Measurements from ENCODE around the gene TENM4. TPM values are rescaled to one million over a fixed set of nuclear protein-coding genes. Genes with fewer than 3 reads are reported as not detected.

The TENM4 gene
- total RNA-seq, 2 donors from 2014 or later: 68.2 to 130 TPM

DNA sequence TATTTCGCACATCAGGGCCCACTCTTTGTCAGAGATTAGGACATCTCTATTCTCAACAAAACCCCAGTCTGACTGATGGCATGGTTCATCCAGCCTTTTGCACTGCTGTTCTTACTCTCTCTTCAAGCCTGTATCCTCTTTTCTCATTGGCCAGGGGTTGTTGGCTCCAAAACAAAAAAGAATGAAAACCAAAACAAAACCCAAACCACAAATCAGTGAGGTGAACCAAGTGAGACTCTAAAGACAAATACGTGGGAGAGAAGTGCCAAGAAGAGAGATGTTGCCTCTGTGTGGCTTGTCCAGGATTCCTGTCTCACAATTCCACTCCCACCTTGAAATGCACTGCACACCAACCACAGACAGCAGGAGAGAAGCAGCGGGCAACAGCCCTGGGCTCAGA is 587.3 kb downstream of the TENM4 start:
- H3K4me1 ChIP-seq (ENCODE audit: control insufficient read depth, insufficient read depth, low read length): no peaks in the 10 kb centered on the region

DNA sequence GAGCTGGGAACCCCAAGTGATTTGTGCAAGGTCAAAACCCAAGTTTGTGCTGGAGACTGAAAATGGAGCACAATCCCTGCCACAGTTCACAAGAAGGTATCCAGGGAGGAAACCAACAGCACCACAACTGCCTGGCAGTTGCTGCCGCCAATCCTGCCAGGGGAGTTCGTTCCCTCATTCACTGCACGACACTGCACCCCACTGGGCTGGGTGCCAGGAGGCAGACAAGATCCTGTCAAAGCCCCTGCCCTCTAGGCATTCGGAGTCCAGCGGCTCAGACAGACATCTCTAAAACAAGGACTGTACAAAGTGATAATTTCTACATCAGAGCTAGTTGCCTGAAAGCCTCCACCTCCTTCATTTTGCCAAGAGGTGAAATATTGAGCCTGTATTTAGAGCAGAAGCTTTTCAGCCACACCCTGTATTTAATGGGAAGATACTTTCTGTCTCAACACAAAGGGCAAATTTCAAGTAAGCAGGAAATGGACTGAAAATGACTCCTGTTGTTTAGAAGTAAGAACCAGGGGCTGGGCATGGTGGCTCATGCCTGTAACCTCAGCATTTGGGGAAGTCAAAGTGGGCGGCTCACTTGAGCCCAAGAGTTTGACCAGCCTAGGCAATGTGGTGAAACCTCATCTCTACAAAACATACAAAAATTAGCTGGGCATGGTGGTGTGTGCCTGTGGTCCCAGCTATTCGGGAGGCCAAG is 588.8 kb downstream of the TENM4 start:
- no peak overlapping the region for H3K4me3 Mint-ChIP-seq
- peaks cover 3% of the 10 kb centered on the region for H3K36me3 ChIP-seq (ENCODE audit: control insufficient read depth, insufficient read depth, low read length)
- no peak overlapping the region for H3K27ac ChIP-seq (ENCODE audit: low read depth, low read length)
- peaks cover 14% of the 10 kb centered on the region for H3K4me1 Mint-ChIP-seq
- H3K4me1 ChIP-seq (ENCODE audit: control insufficient read depth, insufficient read depth, low read length): no peaks in the 10 kb centered on the region
- H3K9me3 Mint-ChIP-seq: no peaks in the 10 kb centered on the region
- H3K9ac ChIP-seq (ENCODE audit: extremely low read depth, low read length, poor library complexity, severe bottlenecking): no peak overlapping the region
- no peaks in the 10 kb centered on the region for H3K27me3 ChIP-seq (ENCODE audit: control insufficient read depth, insufficient read depth, low read length, poor library complexity, severe bottlenecking)
- no peaks in the 10 kb centered on the region for H3K27me3 Mint-ChIP-seq (ENCODE audit: insufficient read depth)
- H3K9me3 ChIP-seq (ENCODE audit: control insufficient read depth, low read length): no peaks in the 10 kb centered on the region
- H3K4me3 ChIP-seq (ENCODE audit: low read length): no peak overlapping the region
- no peak overlapping the region for H3K27ac Mint-ChIP-seq
- 94 to 96% methylated on average over 7 of the region's 7 CpGs for WGBS, 2 experiments (ENCODE audit: insufficient coverage in 1 of 2, insufficient read length in 1 of 2)
- H3K36me3 Mint-ChIP-seq (ENCODE audit: low read depth): peaks cover 32% of the 10 kb centered on the region
- DNase-seq: no peak
- TF ChIP-seq, protein P1, sequence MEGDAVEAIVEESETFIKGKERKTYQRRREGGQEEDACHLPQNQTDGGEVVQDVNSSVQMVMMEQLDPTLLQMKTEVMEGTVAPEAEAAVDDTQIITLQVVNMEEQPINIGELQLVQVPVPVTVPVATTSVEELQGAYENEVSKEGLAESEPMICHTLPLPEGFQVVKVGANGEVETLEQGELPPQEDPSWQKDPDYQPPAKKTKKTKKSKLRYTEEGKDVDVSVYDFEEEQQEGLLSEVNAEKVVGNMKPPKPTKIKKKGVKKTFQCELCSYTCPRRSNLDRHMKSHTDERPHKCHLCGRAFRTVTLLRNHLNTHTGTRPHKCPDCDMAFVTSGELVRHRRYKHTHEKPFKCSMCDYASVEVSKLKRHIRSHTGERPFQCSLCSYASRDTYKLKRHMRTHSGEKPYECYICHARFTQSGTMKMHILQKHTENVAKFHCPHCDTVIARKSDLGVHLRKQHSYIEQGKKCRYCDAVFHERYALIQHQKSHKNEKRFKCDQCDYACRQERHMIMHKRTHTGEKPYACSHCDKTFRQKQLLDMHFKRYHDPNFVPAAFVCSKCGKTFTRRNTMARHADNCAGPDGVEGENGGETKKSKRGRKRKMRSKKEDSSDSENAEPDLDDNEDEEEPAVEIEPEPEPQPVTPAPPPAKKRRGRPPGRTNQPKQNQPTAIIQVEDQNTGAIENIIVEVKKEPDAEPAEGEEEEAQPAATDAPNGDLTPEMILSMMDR (conservative IDR thresholded peaks at IDR 0.05): no peak

More for the DNA sequence above, 587.3 kb downstream of the TENM4 start:
- TF ChIP-seq, protein P1 (conservative IDR thresholded peaks at IDR 0.05): no peak
- Mint-ChIP-seq H3K4me1 (peaks cover 14% of the 10 kb centered on the region), H3K4me3 (no peak overlapping the region), H3K27me3 (ENCODE audit: insufficient read depth) (no peaks in the 10 kb centered on the region), H3K27ac (no peak overlapping the region), H3K9me3 (no peaks in the 10 kb centered on the region), H3K36me3 (ENCODE audit: low read depth) (peaks cover 33% of the 10 kb centered on the region)
- WGBS, 2 experiments (ENCODE audit: insufficient coverage in 1 of 2, insufficient read length in 1 of 2): 86 to 100% methylated on average over 1 to 3 of the region's 3 CpGs
- no peak overlapping the region for H3K27ac ChIP-seq (ENCODE audit: low read depth, low read length)
- H3K9me3 ChIP-seq (ENCODE audit: control insufficient read depth, low read length): no peaks in the 10 kb centered on the region
- H3K9ac ChIP-seq (ENCODE audit: extremely low read depth, low read length, poor library complexity, severe bottlenecking): no peak overlapping the region
- DNase-seq: no peak
- no peak overlapping the region for H3K4me3 ChIP-seq (ENCODE audit: low read length)
- peaks cover 3% of the 10 kb centered on the region for H3K36me3 ChIP-seq (ENCODE audit: control insufficient read depth, insufficient read depth, low read length)
- no peaks in the 10 kb centered on the region for H3K27me3 ChIP-seq (ENCODE audit: control insufficient read depth, insufficient read depth, low read length, poor library complexity, severe bottlenecking)

DNA sequence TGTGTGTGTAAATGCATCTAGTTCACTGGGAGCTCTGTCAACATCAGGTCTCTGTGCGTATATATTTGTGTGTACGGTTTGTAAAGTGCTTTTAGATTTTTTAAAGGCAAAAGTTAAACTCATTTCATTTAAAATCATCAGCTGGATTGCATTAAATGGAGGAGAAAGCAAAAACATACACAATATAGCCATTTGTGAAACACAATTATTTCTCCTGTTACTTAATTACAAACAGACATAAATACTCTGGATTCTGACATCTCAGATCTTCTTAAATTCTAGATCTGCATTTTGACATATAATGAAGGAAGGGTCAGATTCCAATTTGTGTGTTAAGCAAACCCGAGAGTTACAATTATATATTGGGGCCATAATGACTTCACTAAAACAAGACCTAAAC is 590.8 kb downstream of the TENM4 start:
- no peak overlapping the region for H3K4me3 Mint-ChIP-seq
- no peak overlapping the region for H3K9ac ChIP-seq (ENCODE audit: extremely low read depth, low read length, poor library complexity, severe bottlenecking)
- H3K36me3 ChIP-seq (ENCODE audit: control insufficient read depth, insufficient read depth, low read length): peaks cover 3% of the 10 kb centered on the region
- H3K4me3 ChIP-seq (ENCODE audit: low read length): no peak overlapping the region
- H3K27me3 ChIP-seq (ENCODE audit: control insufficient read depth, insufficient read depth, low read length, poor library complexity, severe bottlenecking): no peaks in the 10 kb centered on the region
- WGBS, 2 experiments (ENCODE audit: insufficient coverage in 1 of 2, insufficient read length in 1 of 2): 95% methylated on average over 2 of the region's 3 CpGs; no CpG with 5 or more reads in 1 of the 2 experiments
- TF ChIP-seq, protein P1 (conservative IDR thresholded peaks at IDR 0.05): no peak
- H3K9me3 ChIP-seq (ENCODE audit: control insufficient read depth, low read length): no peaks in the 10 kb centered on the region
- H3K27ac ChIP-seq (ENCODE audit: low read depth, low read length): no peak overlapping the region
- H3K4me1 ChIP-seq (ENCODE audit: control insufficient read depth, insufficient read depth, low read length): no peaks in the 10 kb centered on the region
- no peaks in the 10 kb centered on the region for H3K27me3 Mint-ChIP-seq (ENCODE audit: insufficient read depth)
- H3K36me3 Mint-ChIP-seq (ENCODE audit: low read depth): peaks cover 33% of the 10 kb centered on the region
- no peaks in the 10 kb centered on the region for H3K9me3 Mint-ChIP-seq
- H3K27ac Mint-ChIP-seq: no peak overlapping the region
- DNase-seq: no peak
- H3K4me1 Mint-ChIP-seq: peaks cover 14% of the 10 kb centered on the region

Data from endodermal cell (in vitro differentiated cells).